GM19397 (cell line): ENCODE results near the gene HSF2BP.
"Not testable (repeated sequence)": the region's sequence is repeated elsewhere in the genome, so short reads cannot be mapped to it uniquely, and the experiment has no call there.

ENCODE experiments used
- ATAC-seq: cut with Tn5 transposase; IDR thresholded peaks from one replicate; pipeline ENCODE4 v1.9.1; 2021; ENCODE audit warnings: mild to moderate bottlenecking, moderate library complexity; ENCODE audit not compliant: unreplicated experiment

The HSF2BP gene

GRCh38 chr21:43659136-43660000 is at the start of gene HSF2BP, which contains the start of gene RRP1B:
Gene HSF2BP, minus strand, starts transcription at chr21:43659488. Its CDS starts 1,392 bp downstream, at chr21:43658096.
Gene RRP1B, plus strand, starts transcription at chr21:43659560. Its CDS starts 105 bp downstream, at chr21:43659665.
- peak; percentile 77 for ATAC-seq

GRCh38 chr21:43708745-43709381 is 49.6 kb upstream of the HSF2BP start:
- no peak for ATAC-seq

GRCh38 chr21:43707462-43707861 is 48.2 kb upstream of the HSF2BP start:
- no peak for ATAC-seq

GRCh38 chr21:43703035-43703880 is 44.0 kb upstream of the HSF2BP start:
- ATAC-seq = no peak

GRCh38 chr21:43702785-43703034 is 43.4 kb upstream of the HSF2BP start:
- no peak for ATAC-seq

GRCh38 chr21:43701936-43702784 is 42.9 kb upstream of the HSF2BP start:
- ATAC-seq = no peak

- ATAC-seq = no peak
Observed at GRCh38 chr21:43699933-43700599, 40.8 kb upstream of the HSF2BP start.

GRCh38 chr21:43699492-43699777 is 40.1 kb upstream of the HSF2BP start:
- ATAC-seq = not testable (repeated sequence)

- ATAC-seq = no peak
Observed at GRCh38 chr21:43697758-43698643, 38.7 kb upstream of the HSF2BP start.

GRCh38 chr21:43696214-43696613 is 36.9 kb upstream of the HSF2BP start:
- no peak for ATAC-seq

GRCh38 chr21:43694437-43695079 is 35.3 kb upstream of the HSF2BP start:
- ATAC-seq = no peak

GRCh38 chr21:43693981-43694380 is 34.7 kb upstream of the HSF2BP start:
- ATAC-seq = no peak

GRCh38 chr21:43692949-43693348 is 33.7 kb upstream of the HSF2BP start:
- no peak for ATAC-seq

GRCh38 chr21:43691801-43692200 is 32.5 kb upstream of the HSF2BP start:
- ATAC-seq = no peak

GRCh38 chr21:43691086-43691795 is 32.0 kb upstream of the HSF2BP start:
- ATAC-seq = no peak

- no peak for ATAC-seq
Observed at GRCh38 chr21:43690346-43690745, 31.1 kb upstream of the HSF2BP start.

- ATAC-seq = no peak
Observed at GRCh38 chr21:43689556-43690337, 30.5 kb upstream of the HSF2BP start.
